Measurements from ENCODE around the gene ADCY10.

DNA sequence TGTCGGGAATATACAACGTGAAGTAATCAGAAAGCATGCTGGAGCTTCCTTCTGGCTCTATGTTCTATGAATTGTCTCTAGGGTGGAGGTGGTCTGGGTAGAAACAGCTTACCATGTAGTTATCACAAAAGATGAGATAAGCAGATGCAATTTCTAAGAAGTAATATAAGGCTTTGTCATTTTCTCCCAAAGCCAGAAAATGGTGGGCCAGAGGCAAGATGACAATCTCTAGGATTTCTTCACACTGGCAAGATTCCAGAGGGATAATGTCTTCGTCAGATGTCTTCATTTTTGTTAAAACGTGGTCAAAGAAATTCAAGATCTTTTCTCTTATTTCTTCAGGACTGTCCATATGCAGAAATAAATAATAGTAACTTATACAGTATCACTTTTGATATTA lies 77.7 kb downstream of the ADCY10 start:
- TF ChIP-seq POLR2A (IDR thresholded peaks at IDR 0.05), result no peak
- TF ChIP-seq, protein P1, sequence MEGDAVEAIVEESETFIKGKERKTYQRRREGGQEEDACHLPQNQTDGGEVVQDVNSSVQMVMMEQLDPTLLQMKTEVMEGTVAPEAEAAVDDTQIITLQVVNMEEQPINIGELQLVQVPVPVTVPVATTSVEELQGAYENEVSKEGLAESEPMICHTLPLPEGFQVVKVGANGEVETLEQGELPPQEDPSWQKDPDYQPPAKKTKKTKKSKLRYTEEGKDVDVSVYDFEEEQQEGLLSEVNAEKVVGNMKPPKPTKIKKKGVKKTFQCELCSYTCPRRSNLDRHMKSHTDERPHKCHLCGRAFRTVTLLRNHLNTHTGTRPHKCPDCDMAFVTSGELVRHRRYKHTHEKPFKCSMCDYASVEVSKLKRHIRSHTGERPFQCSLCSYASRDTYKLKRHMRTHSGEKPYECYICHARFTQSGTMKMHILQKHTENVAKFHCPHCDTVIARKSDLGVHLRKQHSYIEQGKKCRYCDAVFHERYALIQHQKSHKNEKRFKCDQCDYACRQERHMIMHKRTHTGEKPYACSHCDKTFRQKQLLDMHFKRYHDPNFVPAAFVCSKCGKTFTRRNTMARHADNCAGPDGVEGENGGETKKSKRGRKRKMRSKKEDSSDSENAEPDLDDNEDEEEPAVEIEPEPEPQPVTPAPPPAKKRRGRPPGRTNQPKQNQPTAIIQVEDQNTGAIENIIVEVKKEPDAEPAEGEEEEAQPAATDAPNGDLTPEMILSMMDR (IDR thresholded peaks at IDR 0.05), result no peak
